Measurements from ENCODE around the gene ITGB8. TPM values are rescaled to one million over a fixed set of nuclear protein-coding genes. Genes with fewer than 3 reads are reported as not detected.

ITGB8 gene
- total RNA-seq, 3 donors from 2014 or later = 9.3 to 11.6 (median 10.8) TPM

DNA sequence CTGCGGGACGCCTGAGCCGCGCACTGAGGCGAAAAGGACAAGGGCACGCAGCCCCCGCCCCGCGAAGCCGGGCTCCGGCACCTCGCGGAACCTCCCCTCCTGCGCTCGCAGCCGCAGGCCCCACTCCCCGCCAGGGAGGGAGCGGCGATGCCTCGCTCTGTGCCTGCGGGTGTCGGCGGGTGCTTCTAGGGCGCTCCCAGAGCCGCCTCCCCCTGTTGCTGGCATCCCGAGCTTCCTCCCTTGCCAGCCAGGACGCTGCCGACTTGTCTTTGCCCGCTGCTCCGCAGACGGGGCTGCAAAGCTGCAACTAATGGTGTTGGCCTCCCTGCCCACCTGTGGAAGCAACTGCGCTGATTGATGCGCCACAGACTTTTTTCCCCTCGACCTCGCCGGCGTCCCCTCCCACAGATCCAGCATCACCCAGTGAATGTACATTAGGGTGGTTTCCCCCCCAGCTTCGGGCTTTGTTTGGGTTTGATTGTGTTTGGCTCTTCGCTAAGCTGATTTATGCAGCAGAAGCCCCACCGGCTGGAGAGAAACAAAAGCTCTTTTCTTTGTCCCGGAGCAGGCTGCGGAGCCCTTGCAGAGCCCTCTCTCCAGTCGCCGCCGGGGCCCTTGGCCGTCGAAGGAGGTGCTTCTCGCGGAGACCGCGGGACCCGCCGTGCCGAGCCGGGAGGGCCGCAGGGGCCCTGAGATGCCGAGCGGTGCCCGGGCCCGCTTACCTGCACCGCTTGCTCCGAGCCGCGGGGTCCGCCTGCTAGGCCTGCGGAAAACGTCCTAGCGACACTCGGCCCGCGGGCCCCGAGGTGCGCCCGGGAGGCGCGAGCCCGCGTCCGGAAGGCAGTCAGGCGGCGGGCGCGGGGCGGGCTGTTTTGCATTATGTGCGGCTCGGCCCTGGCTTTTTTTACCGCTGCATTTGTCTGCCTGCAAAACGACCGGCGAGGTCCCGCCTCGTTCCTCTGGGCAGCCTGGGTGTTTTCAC is 519 bp downstream of the ITGB8 start:
- intact Hi-C loops (cut with DNase I, micrococcal nuclease) = no loop called here
- Histone ChIP-seq H3K4me3 (peak overlapping the region; percentile 44), H3K9me3 (no peaks in the 10 kb centered on the region), H3K4me1 (ENCODE audit: low read depth) (no peaks in the 10 kb centered on the region), H3K36me3 (ENCODE audit: low read depth) (no peaks in the 10 kb centered on the region)
- TF ChIP-seq CTCF (IDR thresholded peaks at IDR 0.05) = no peak
- DNase-seq (peak; percentile 66 to 75 (median 74)), ATAC-seq (peak; percentile 65)

DNA sequence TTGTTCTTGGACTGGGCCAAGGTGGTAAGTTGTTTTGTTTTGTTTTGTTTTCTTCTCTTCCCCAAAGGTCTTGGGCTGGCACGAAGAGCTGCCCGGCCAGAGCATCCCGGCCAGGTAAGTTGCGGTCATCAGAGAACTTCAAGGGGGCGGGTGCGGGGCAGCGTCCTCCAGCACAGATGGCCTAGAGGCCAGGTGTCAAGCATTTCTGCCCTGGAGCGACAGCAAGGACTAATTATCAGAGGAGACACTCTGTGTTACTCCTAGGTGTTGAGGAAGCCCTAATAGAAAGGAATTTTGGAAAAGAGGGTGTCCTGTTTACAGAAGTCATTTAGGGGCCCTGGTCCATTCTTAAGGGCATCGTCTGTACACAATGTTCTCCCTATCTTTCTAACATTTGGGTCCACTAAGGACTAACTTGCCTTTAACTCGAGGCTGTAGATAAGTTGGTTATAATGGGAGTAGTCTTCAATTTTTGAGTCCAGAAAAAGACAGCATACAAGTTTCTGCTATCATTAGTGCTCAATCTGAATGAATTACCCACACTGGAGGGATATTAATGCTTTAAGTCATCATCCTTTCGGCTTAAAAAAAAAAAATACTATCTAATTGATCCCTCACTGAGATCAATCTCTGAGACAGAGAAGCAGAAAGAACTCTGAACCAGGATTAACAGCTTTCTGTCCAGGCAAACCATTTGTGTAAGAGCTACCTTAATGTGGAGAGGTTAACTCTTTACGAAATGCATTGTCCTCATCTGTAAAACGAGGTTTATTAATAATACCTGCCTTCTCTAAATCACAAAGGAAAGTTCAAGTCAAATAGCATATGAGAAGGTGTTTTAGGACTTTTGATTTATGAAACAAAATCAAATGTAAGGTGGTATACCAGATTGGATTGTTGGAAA is 1.5 kb downstream of the ITGB8 start:
- no peaks in the 10 kb centered on the region for H3K9me3 ChIP-seq
- DNase-seq (peak in 2 of 3 donors; percentile 52 to 53), ATAC-seq (peak; percentile 1)
- no peak for TF ChIP-seq CTCF (IDR thresholded peaks at IDR 0.05)
- H3K4me3 ChIP-seq = peak overlapping the region; percentile 44
- no peaks in the 10 kb centered on the region for H3K36me3 ChIP-seq (ENCODE audit: low read depth)
- intact Hi-C loops (cut with DNase I, micrococcal nuclease) = no loop called here
- H3K4me1 ChIP-seq (ENCODE audit: low read depth) = no peaks in the 10 kb centered on the region

DNA sequence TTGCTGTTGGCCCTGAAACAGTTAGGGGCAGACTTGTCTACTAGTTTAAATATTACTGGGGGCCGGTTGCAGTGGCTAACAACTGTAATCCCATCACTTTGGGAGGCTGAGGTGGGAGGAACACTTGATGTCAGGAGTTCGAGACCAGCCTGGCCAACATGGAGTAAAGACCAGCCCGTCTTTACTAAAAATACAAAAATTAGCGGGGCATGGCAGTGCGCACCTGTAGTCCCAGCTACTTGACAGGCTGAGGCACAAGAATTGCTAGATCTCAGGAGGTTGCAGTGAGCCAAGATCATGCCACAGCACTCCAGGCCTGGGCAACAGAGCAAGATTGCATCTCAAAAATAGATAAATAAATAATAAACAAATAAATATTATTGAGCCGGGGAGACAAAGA is 7.6 kb downstream of the ITGB8 start:
- no peaks in the 10 kb centered on the region for H3K36me3 ChIP-seq (ENCODE audit: low read depth)
- intact Hi-C loops (cut with DNase I, micrococcal nuclease) = no loop called here
- ATAC-seq (no peak), DNase-seq (no peak)
- H3K4me3 ChIP-seq = no peak overlapping the region
- H3K9me3 ChIP-seq = no peaks in the 10 kb centered on the region
- H3K4me1 ChIP-seq (ENCODE audit: low read depth) = no peaks in the 10 kb centered on the region
- TF ChIP-seq CTCF (IDR thresholded peaks at IDR 0.05) = no peak

DNA sequence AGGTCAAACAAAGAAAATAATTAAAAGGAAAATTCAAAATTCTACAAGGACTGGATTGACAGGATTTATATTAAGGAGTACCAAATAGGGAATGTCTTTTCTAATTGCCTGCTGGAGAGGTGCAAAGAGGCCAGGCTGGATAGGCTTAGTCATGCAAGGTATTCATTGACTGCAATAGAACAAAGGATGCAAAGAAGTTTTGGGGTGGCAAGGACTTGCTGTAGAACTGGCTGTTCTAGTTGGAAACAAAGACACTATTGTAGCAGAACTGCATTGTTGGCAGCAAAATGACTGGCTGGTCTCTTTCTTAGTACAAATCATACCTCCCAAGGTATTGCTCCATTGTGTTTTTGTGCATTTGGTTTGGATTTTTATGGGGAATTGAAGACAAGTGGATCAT is 10.1 kb downstream of the ITGB8 start:
- DNase-seq (peak in 1 of 3 donors; percentile 25), ATAC-seq (peak; percentile 90)
- Histone ChIP-seq H3K4me1 (ENCODE audit: low read depth) (no peaks in the 10 kb centered on the region), H3K36me3 (ENCODE audit: low read depth) (no peaks in the 10 kb centered on the region), H3K4me3 (no peak overlapping the region), H3K9me3 (no peaks in the 10 kb centered on the region)
- no peak for TF ChIP-seq CTCF (IDR thresholded peaks at IDR 0.05)
- intact Hi-C loops (cut with DNase I, micrococcal nuclease) = no loop called here

GRCh38 chr7:20343205-20343604 is 12.5 kb downstream of the ITGB8 start:
- Histone ChIP-seq H3K9me3 (no peaks in the 10 kb centered on the region), H3K36me3 (ENCODE audit: low read depth) (no peaks in the 10 kb centered on the region), H3K4me3 (no peak overlapping the region), H3K4me1 (ENCODE audit: low read depth) (no peaks in the 10 kb centered on the region)
- intact Hi-C loops (cut with DNase I, micrococcal nuclease) = no loop called here
- DNase-seq (peak in 1 of 3 donors; percentile 40), ATAC-seq (peak; percentile 49)
- TF ChIP-seq CTCF (IDR thresholded peaks at IDR 0.05) = no peak
